ENCODE data around the gene ATP2B3. TPM values are rescaled to one million over a fixed set of nuclear protein-coding genes. Genes with fewer than 3 reads are reported as not detected.

ATP2B3 gene
- polyA plus RNA-seq, 1 donor (not counting 4 experiments of a cell fraction or from before 2014, with no cell fraction given), result not detected

GRCh38 chrX:153580700-153581386, 63.4 kb downstream of the ATP2B3 start:
- H3K27ac ChIP-seq (ENCODE audit: control insufficient read depth, insufficient read depth, low read length), result no peak overlapping the region
- H3K4me3 ChIP-seq (ENCODE audit: control insufficient read depth in 2 of 3, extremely low read depth in 1 of 3, insufficient read depth in 2 of 3, low read depth in 1 of 3, low read length in 3 of 3), result no peak overlapping the region
- H3K36me3 ChIP-seq (ENCODE audit: control insufficient read depth in 2 of 2, extremely low read depth in 1 of 2, insufficient read depth in 2 of 2, low read length in 2 of 2), result peaks cover 0 to 4% of the 10 kb centered on the region in 2 experiments
- DNase-seq (ENCODE audit: low read depth, low spot score), result no peak
- no peak overlapping the region for H3K9ac ChIP-seq (ENCODE audit: control insufficient read depth, extremely low read depth, insufficient read depth, low read length)
- no peaks in the 10 kb centered on the region for H3K27me3 ChIP-seq (ENCODE audit: control insufficient read depth, extremely low read depth, insufficient read depth, low read length)
- FAIRE-seq, result no peak
- dilution Hi-C loops (cut with MboI; ENCODE audit: extremely low pct_ligation_motif_present, low sequenced_read_pairs), result no loop called here
- H3K9me1 ChIP-seq (ENCODE audit: control insufficient read depth, extremely low read depth, insufficient read depth, low read length), result no peaks in the 10 kb centered on the region
- no peak overlapping the region for H2AFZ ChIP-seq (ENCODE audit: control insufficient read depth, low read length)
- no peaks in the 10 kb centered on the region for H4K20me1 ChIP-seq (ENCODE audit: control insufficient read depth, extremely low read depth, insufficient read depth, low read length)
- peaks cover 2% of the 10 kb centered on the region for H3K9me3 ChIP-seq (ENCODE audit: control insufficient read depth, low read depth, low read length)
- no peaks in the 10 kb centered on the region for H3K79me2 ChIP-seq (ENCODE audit: control insufficient read depth, insufficient read depth, low read length)
- no peak overlapping the region for H3K4me2 ChIP-seq (ENCODE audit: control insufficient read depth, extremely low read depth, insufficient read depth, low read depth, low read length)
- TF ChIP-seq CTCF (optimal IDR thresholded peaks at IDR 0.05 in 1 of 3, IDR thresholded peaks at IDR 0.05 in 1 of 3, conservative IDR thresholded peaks at IDR 0.05 in 1 of 3; ENCODE audit: extremely low read depth in 1 of 3, insufficient read depth in 2 of 3, low read length in 3 of 3), result peak in 1 of 3 experiments; percentile 3
- no peak for TF ChIP-seq EZH2 (IDR thresholded peaks at IDR 0.05; ENCODE audit: low read length)
- H3K4me1 ChIP-seq (ENCODE audit: control insufficient read depth, extremely low read depth, insufficient read depth, low read length), result peaks cover 6% of the 10 kb centered on the region

- dilution Hi-C loops (cut with MboI; ENCODE audit: extremely low pct_ligation_motif_present, low sequenced_read_pairs), result no loop called here
- H3K9me3 ChIP-seq (ENCODE audit: control insufficient read depth, low read depth, low read length), result peaks cover 2% of the 10 kb centered on the region
- peaks cover 0 to 4% of the 10 kb centered on the region in 2 experiments for H3K36me3 ChIP-seq (ENCODE audit: control insufficient read depth in 2 of 2, extremely low read depth in 1 of 2, insufficient read depth in 2 of 2, low read length in 2 of 2)
- H3K79me2 ChIP-seq (ENCODE audit: control insufficient read depth, insufficient read depth, low read length), result no peaks in the 10 kb centered on the region
- TF ChIP-seq EZH2 (IDR thresholded peaks at IDR 0.05; ENCODE audit: low read length) (no peak), CTCF (optimal IDR thresholded peaks at IDR 0.05 in 1 of 3, IDR thresholded peaks at IDR 0.05 in 1 of 3, conservative IDR thresholded peaks at IDR 0.05 in 1 of 3; ENCODE audit: extremely low read depth in 1 of 3, insufficient read depth in 2 of 3, low read length in 3 of 3) (no peak)
- no peaks in the 10 kb centered on the region for H3K27me3 ChIP-seq (ENCODE audit: control insufficient read depth, extremely low read depth, insufficient read depth, low read length)
- peaks cover 6% of the 10 kb centered on the region for H3K4me1 ChIP-seq (ENCODE audit: control insufficient read depth, extremely low read depth, insufficient read depth, low read length)
- no peak overlapping the region for H3K4me2 ChIP-seq (ENCODE audit: control insufficient read depth, extremely low read depth, insufficient read depth, low read depth, low read length)
- H3K9me1 ChIP-seq (ENCODE audit: control insufficient read depth, extremely low read depth, insufficient read depth, low read length), result no peaks in the 10 kb centered on the region
- H3K27ac ChIP-seq (ENCODE audit: control insufficient read depth, insufficient read depth, low read length), result no peak overlapping the region
- H2AFZ ChIP-seq (ENCODE audit: control insufficient read depth, low read length), result no peak overlapping the region
- H3K9ac ChIP-seq (ENCODE audit: control insufficient read depth, extremely low read depth, insufficient read depth, low read length), result no peak overlapping the region
- FAIRE-seq, result no peak
- H4K20me1 ChIP-seq (ENCODE audit: control insufficient read depth, extremely low read depth, insufficient read depth, low read length), result no peaks in the 10 kb centered on the region
- DNase-seq (ENCODE audit: low read depth, low spot score), result no peak
- no peak overlapping the region for H3K4me3 ChIP-seq (ENCODE audit: control insufficient read depth in 2 of 3, extremely low read depth in 1 of 3, insufficient read depth in 2 of 3, low read depth in 1 of 3, low read length in 3 of 3)
These were observed 65.5 kb downstream of the ATP2B3 start for GRCh38 chrX:153582896-153583295.

Measured in keratinocyte (primary cell).